HepG2 (cell line): Measurements from ENCODE around the gene CFAP46. TPM values are rescaled to one million over a fixed set of nuclear protein-coding genes. Genes with fewer than 3 reads are reported as not detected.

Experiments used
- ATAC-seq: fragments of 200-7000 bp; cut with Tn5 transposase; 3 replicates; pipeline ENCODE4 v1.9.1; 2020; ENCODE audit warnings: mild to moderate bottlenecking, moderate library complexity
- BruUV-seq: library from RNA; stranded (reverse); fragments of 400-500 nt; replicated peaks from 2 replicates; lab custom pipeline; 2021; lab: Mats Ljungman, UMichigan
- CTCF ChIA-PET: fragments of 300-600 bp; formaldehyde crosslinking; extraction: SDS; loops from one replicate; lab custom pipeline; 2021; ENCODE audit warnings: low total read pairs, inconsistent platforms, low intra/inter-chr PET ratio; lab: Yijun Ruan, JAX
- POLR2A ChIA-PET: fragments of 350-600 bp; sonication (Branson Sonifier 250); formaldehyde crosslinking; loops from one replicate; lab custom pipeline; 2020; ENCODE audit warnings: antibody characterized with exemption, inconsistent platforms; lab: Yijun Ruan, JAX
- DNase-seq: peaks from one replicate; pipeline ENCODE4 v3.0.0-alpha.2; 2015; ENCODE audit warnings: low spot score
- FAIRE-seq: peaks from 3 replicates; lab custom pipeline; 2011; peaks lifted over from hg19 to GRCh38; lab: Jason Lieb, UNC
- H2AFZ ChIP-seq: one replicate; pipeline ENCODE4 v1.6.1; 2011; ENCODE audit warnings: low read length, inconsistent platforms
- H3K27ac ChIP-seq: fragments of 300-600 bp; 3 replicates; pipeline ENCODE4 v1.8.0; 2011; ENCODE audit warnings: mixed run types, mild to moderate bottlenecking, mixed read lengths, low read length, inconsistent platforms; ENCODE audit not compliant: insufficient read depth; ENCODE audit errors: extremely low read length
- H3K27me3 ChIP-seq, 2 experiments: fragments of 200-600 bp in 1 of 2; 2 replicates in 1 of 2; 3 replicates in 1 of 2; pipeline versions ENCODE4 v1.6.0 to v1.8.0; 2011; ENCODE audit warnings: low read length in 2 of 2, mild to moderate bottlenecking in 2 of 2, moderate library complexity in 2 of 2, inconsistent platforms in 1 of 2; ENCODE audit not compliant: insufficient read depth in 2 of 2, control insufficient read depth in 1 of 2
- H3K36me3 ChIP-seq, 2 experiments: fragments of 200-600 bp in 1 of 2; replicated peaks in 1 of 2; 2 replicates in 1 of 2; 3 replicates in 1 of 2; pipeline versions ENCODE4 v1.5.1 to v1.8.0; 2011; ENCODE audit warnings: low read length in 2 of 2, inconsistent platforms in 1 of 2; ENCODE audit not compliant: insufficient read depth in 2 of 2, control insufficient read depth in 1 of 2
- H3K4me1 ChIP-seq: 2 replicates; pipeline ENCODE4 v1.5.1; 2012; ENCODE audit warnings: low read length, inconsistent platforms; ENCODE audit not compliant: insufficient read depth
- H3K4me2 ChIP-seq: 2 replicates; pipeline ENCODE4 v1.6.0; 2011; ENCODE audit warnings: low read depth, low read length, inconsistent platforms
- H3K4me3 ChIP-seq, 3 experiments: fragments of 200-600 bp in 1 of 3; sonication (generic), shearing (Covaris generic) in 1 of 3; replicated peaks in 1 of 3; 2 replicates each; pipeline ENCODE4 v1.5.1; 2011 to 2016; ENCODE audit warnings: low read length in 3 of 3, inconsistent platforms in 2 of 3, low read depth in 2 of 3, mild to moderate bottlenecking in 2 of 3, control low read depth in 1 of 3, mixed read lengths in 1 of 3; ENCODE audit not compliant: insufficient read depth in 1 of 3
- H3K79me2 ChIP-seq: one replicate; pipeline ENCODE4 v1.6.1; 2011; ENCODE audit warnings: low read length, inconsistent platforms; ENCODE audit not compliant: insufficient read depth
- H3K9ac ChIP-seq: 2 replicates; pipeline ENCODE4 v1.6.0; 2011; ENCODE audit warnings: mild to moderate bottlenecking, low read depth, low read length, inconsistent platforms; ENCODE audit not compliant: insufficient read depth
- H3K9me3 ChIP-seq: 2 replicates; pipeline ENCODE4 v1.5.1; 2012; ENCODE audit warnings: mild to moderate bottlenecking, low read length
- H4K20me1 ChIP-seq: 2 replicates; pipeline ENCODE4 v1.6.0; 2011; ENCODE audit warnings: inconsistent platforms, mild to moderate bottlenecking, low read length, moderate library complexity; ENCODE audit not compliant: insufficient read depth
- CREB1 ChIP-seq, 2 experiments: fragments of 450-650 bp in 1 of 2; IDR thresholded peaks; 2 replicates each; pipeline ENCODE4 v1.6.1; 2016 to 2017; ENCODE audit warnings: control low read depth in 1 of 2, mild to moderate bottlenecking in 1 of 2, missing compliant biosample characterization in 1 of 2, missing genetic modification characterization in 1 of 2
- EHMT2 ChIP-seq: fragments of 200-600 bp; sonication (generic); IDR thresholded peaks from 2 replicates; pipeline ENCODE4 v1.7.0; 2017; ENCODE audit warnings: antibody characterized with exemption, low read depth, low read length, borderline replicate concordance
- GZF1 ChIP-seq: sonication (generic); formaldehyde crosslinking; IDR thresholded peaks from 2 replicates; pipeline ENCODE4 v1.5.1; 2020; ENCODE audit warnings: mild to moderate bottlenecking, missing genetic modification reagents
- NCOA1 ChIP-seq: sonication (generic); formaldehyde crosslinking; IDR thresholded peaks from 2 replicates; pipeline ENCODE4 v1.9.0; 2021; ENCODE audit warnings: missing genetic modification reagents
- RXRA ChIP-seq: sonication (generic); formaldehyde crosslinking; IDR thresholded peaks from 2 replicates; pipeline ENCODE4 v1.5.1; 2020; ENCODE audit warnings: missing genetic modification reagents
- TRAFD1 ChIP-seq: sonication (generic); formaldehyde crosslinking; IDR thresholded peaks from 2 replicates; pipeline ENCODE4 v1.5.1; 2020; ENCODE audit warnings: missing genetic modification reagents, mild to moderate bottlenecking, borderline replicate concordance
- XRCC5 ChIP-seq: fragments of 200-400 bp; formaldehyde crosslinking; optimal IDR thresholded peaks from 2 replicates; pipeline ENCODE3; 2017; ENCODE audit warnings: mild to moderate bottlenecking, low read length
- ZNF235 ChIP-seq: sonication (generic); formaldehyde crosslinking; IDR thresholded peaks from 2 replicates; pipeline ENCODE4 v1.8.1; 2023; ENCODE audit warnings: mild to moderate bottlenecking, missing genetic modification reagents, borderline replicate concordance
- ZNF281 ChIP-seq: sonication (generic); formaldehyde crosslinking; IDR thresholded peaks from 2 replicates; pipeline ENCODE4 v1.4.0; 2020; ENCODE audit warnings: missing genetic modification reagents, borderline replicate concordance
- ZNF674 ChIP-seq: sonication (generic); formaldehyde crosslinking; IDR thresholded peaks from 2 replicates; pipeline ENCODE4 v1.5.0; 2020; ENCODE audit warnings: low read depth, mild to moderate bottlenecking, missing genetic modification reagents
- ZNF747 ChIP-seq: sonication (generic); formaldehyde crosslinking; IDR thresholded peaks from 2 replicates; pipeline ENCODE4 v1.8.1; 2023; ENCODE audit warnings: missing genetic modification reagents, mild to moderate bottlenecking, borderline replicate concordance
- ZNF761 ChIP-seq: sonication (generic); formaldehyde crosslinking; conservative IDR thresholded peaks from 2 replicates; pipeline ENCODE4 v1.4.0; 2020; ENCODE audit warnings: mild to moderate bottlenecking, missing genetic modification reagents
- WGBS: methylation state at CpG from one replicate; pipeline ENCODE4 v1.1.6; 2017; ENCODE audit warnings: low lambda C conversion rate; 5-methylcytosine and 5-hydroxymethylcytosine counted together
- in situ Hi-C: cut with HindIII; loops from 2 replicates; pipeline ENCODE4 v1.10.0; 2017; ENCODE audit warnings: low pct_unique_long_range_greater_than_20kb; ENCODE audit not compliant: extremely low pct_ligation_motif_present
- intact Hi-C: fragments of 100-400 bp; cut with micrococcal nuclease; formaldehyde crosslinking; loops from one replicate; pipeline ENCODE4 v1.10.0; 2022; ENCODE audit not compliant: unreplicated experiment
- polyA plus RNA-seq, 8 experiments: library from polyadenylated mRNA; depleted of rRNA in 3 of 8; stranded (reverse) in 7 of 8; unstranded in 1 of 8; fragments of >200 nt; fragmentation: Illumina TruSeq in 4 of 8; extraction: Trizol in 4 of 8; gene quantifications; 2 replicates each; pipeline versions ENCODE4 v1.2.1 to v1.2.3, GENCODE V29; 2011 to 2016; ENCODE audit warnings: low read depth in 4 of 8, missing spikeins in 1 of 8, mixed read lengths in 1 of 8; ENCODE audit not compliant: insufficient read depth in 1 of 8
- total RNA-seq, 5 experiments: library from RNA; depleted of rRNA; stranded (reverse); fragments of >200 nt; fragmentation: Illumina TruSeq; extraction: Trizol; gene quantifications; 2 replicates each; pipeline ENCODE4 v1.2.3, GENCODE V29; 2016; ENCODE audit warnings: low read depth in 1 of 5
- TF ChIP-seq, protein P1 (sequence below): sonication (generic); formaldehyde crosslinking; IDR thresholded peaks from 2 replicates; pipeline ENCODE4 v1.4.0; 2020; ENCODE audit warnings: missing genetic modification reagents
- TF ChIP-seq, protein P2 (sequence below): sonication (generic); formaldehyde crosslinking; IDR thresholded peaks from 2 replicates; pipeline ENCODE4 v1.4.0; 2020; ENCODE audit warnings: low read depth, mild to moderate bottlenecking, missing genetic modification reagents

Gene CFAP46
- total and polyA plus RNA-seq, 2 of the 13 experiments (the other 11 are each of a cell fraction or from before 2014, with no cell fraction given), result 0.24 to 0.84 TPM

GRCh38 chr10:132943058-132943790 is 854 bp upstream of the CFAP46 start:
- no peaks in the 10 kb centered on the region for H3K79me2 ChIP-seq
- H3K27ac ChIP-seq, result no peak overlapping the region
- no peak overlapping the region for H3K4me3 ChIP-seq
- in situ Hi-C loops (loop anchor here (10.0 kb wide), 1 partner anchor 182 kb away; no protein-coding TSS in a partner anchor), intact Hi-C loops (no loop called here)
- ATAC-seq (no peak), FAIRE-seq (no peak), DNase-seq (no peak)
- H3K4me1 ChIP-seq, result 0 out of 2 replicates have a peak, but pooled peaks cover 9% of the 10 kb centered on the region
- POLR2A ChIA-PET, result no interaction called here
- peaks cover 6 to 40% of the 10 kb centered on the region in 2 experiments; a peak in 3 of 5 replicates for H3K27me3 ChIP-seq
- CTCF ChIA-PET, result no interaction called here
- H3K4me2 ChIP-seq, result no peak overlapping the region
- 76% methylated on average over 37 of the region's 43 CpGs for WGBS
- H3K36me3 ChIP-seq, result no peaks in the 10 kb centered on the region
- H3K9me3 ChIP-seq, result no peaks in the 10 kb centered on the region
- H2AFZ ChIP-seq, result no peak overlapping the region
- no peak overlapping the region for H3K9ac ChIP-seq
- no peaks in the 10 kb centered on the region for H4K20me1 ChIP-seq
- no TSS peak for BruUV-seq
- TF ChIP-seq NCOA1, result no peak
- TF ChIP-seq XRCC5, result no peak
- TF ChIP-seq ZNF761, result no peak
- no peak for TF ChIP-seq TRAFD1 (CRISPR knock-in tag)
- no peak for TF ChIP-seq RXRA (CRISPR knock-in tag)
- TF ChIP-seq ZNF281 (CRISPR knock-in tag), result no peak
- TF ChIP-seq ZNF674, result no peak
- TF ChIP-seq CREB1 (IDR thresholded peaks at IDR 0.05), result no peak
- TF ChIP-seq CREB1 (CRISPR knock-in tag; IDR thresholded peaks at IDR 0.05), result no peak
- no peak for TF ChIP-seq EHMT2
- no peak for TF ChIP-seq ZNF747 (CRISPR knock-in tag)
- TF ChIP-seq, protein P1, sequence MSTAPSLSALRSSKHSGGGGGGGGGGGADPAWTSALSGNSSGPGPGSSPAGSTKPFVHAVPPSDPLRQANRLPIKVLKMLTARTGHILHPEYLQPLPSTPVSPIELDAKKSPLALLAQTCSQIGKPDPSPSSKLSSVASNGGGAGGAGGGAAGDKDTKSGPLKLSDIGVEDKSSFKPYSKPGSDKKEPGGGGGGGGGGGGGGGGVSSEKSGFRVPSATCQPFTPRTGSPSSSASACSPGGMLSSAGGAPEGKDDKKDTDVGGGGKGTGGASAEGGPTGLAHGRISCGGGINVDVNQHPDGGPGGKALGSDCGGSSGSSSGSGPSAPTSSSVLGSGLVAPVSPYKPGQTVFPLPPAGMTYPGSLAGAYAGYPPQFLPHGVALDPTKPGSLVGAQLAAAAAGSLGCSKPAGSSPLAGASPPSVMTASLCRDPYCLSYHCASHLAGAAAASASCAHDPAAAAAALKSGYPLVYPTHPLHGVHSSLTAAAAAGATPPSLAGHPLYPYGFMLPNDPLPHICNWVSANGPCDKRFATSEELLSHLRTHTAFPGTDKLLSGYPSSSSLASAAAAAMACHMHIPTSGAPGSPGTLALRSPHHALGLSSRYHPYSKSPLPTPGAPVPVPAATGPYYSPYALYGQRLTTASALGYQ, result no peak
- TF ChIP-seq GZF1 (CRISPR knock-in tag), result no peak
- TF ChIP-seq ZNF235 (CRISPR knock-in tag), result no peak
- TF ChIP-seq, protein P2, sequence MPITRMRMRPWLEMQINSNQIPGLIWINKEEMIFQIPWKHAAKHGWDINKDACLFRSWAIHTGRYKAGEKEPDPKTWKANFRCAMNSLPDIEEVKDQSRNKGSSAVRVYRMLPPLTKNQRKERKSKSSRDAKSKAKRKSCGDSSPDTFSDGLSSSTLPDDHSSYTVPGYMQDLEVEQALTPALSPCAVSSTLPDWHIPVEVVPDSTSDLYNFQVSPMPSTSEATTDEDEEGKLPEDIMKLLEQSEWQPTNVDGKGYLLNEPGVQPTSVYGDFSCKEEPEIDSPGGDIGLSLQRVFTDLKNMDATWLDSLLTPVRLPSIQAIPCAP (CRISPR knock-in tag), result no peak
